B cell (primary cell): ENCODE data around the gene DAB2IP. TPM values are rescaled to one million over a fixed set of nuclear protein-coding genes. Genes with fewer than 3 reads are reported as not detected.

Experiments used
- ATAC-seq: fragments of 200-7000 bp; cut with Tn5 transposase; one replicate; pipeline ENCODE4 v1.10.0; 2021; ENCODE audit warnings: low read depth, mild to moderate bottlenecking, moderate number of reproducible peaks, moderate library complexity
- CTCF ChIA-PET: fragments of 350-600 bp; sonication (Branson Sonifier 250); formaldehyde crosslinking; loops from one replicate; lab custom pipeline; 2021; ENCODE audit warnings: antibody characterized with exemption, inconsistent platforms; lab: Charles Lee
- POLR2A ChIA-PET: fragments of 350-600 bp; sonication (Branson Sonifier 250); formaldehyde crosslinking; loops from one replicate; lab custom pipeline; 2021; ENCODE audit warnings: antibody characterized with exemption; lab: Charles Lee
- DNase-seq: peaks from one replicate; pipeline ENCODE4 v3.0.0; 2013
- H2AFZ ChIP-seq: 2 replicates; pipeline ENCODE4 v1.6.1; 2012; ENCODE audit warnings: mild to moderate bottlenecking, low read depth, low read length; ENCODE audit not compliant: insufficient read depth, poor library complexity, severe bottlenecking
- H3K27ac ChIP-seq, 2 donors: 1 replicate in 1 of 2; 2 replicates in 1 of 2; pipeline ENCODE4 v1.5.1; 2012 to 2013; ENCODE audit warnings: low read length in 2 of 2, mild to moderate bottlenecking in 2 of 2, moderate library complexity in 1 of 2
- H3K27me3 ChIP-seq, 4 experiments: fragments of 200-600 bp in 1 of 4; sonication (generic) in 1 of 4; replicated peaks in 1 of 4; 1 replicate in 2 of 4; 2 replicates in 2 of 4; pipeline versions ENCODE4 v1.6.1 to v1.7.0; 2013 to 2016; ENCODE audit warnings: low read length in 3 of 4, mild to moderate bottlenecking in 2 of 4, mixed read lengths in 1 of 4, moderate library complexity in 1 of 4; ENCODE audit not compliant: insufficient read depth in 4 of 4, control insufficient read depth in 3 of 4; ENCODE audit errors: control extremely low read depth in 1 of 4
- H3K36me3 ChIP-seq, 2 experiments: replicated peaks in 1 of 2; 1 replicate in 1 of 2; 2 replicates in 1 of 2; pipeline versions ENCODE4 v1.6.1 to v1.7.1; 2013; ENCODE audit warnings: low read length in 1 of 2; ENCODE audit not compliant: insufficient read depth in 2 of 2, control insufficient read depth in 1 of 2; ENCODE audit errors: control extremely low read depth in 1 of 2, extremely low read depth in 1 of 2
- H3K4me1 ChIP-seq, 2 donors: fragments of 200-600 bp in 1 of 2; sonication (generic) in 1 of 2; 1 replicate in 1 of 2; 2 replicates in 1 of 2; pipeline versions ENCODE4 v1.5.1 to v1.6.1; 2013 to 2017; ENCODE audit warnings: low read length in 2 of 2; ENCODE audit not compliant: control insufficient read depth in 2 of 2, insufficient read depth in 2 of 2
- H3K4me2 ChIP-seq: replicated peaks from 2 replicates; pipeline ENCODE3; 2012; ENCODE audit warnings: mild to moderate bottlenecking, low read depth, low read length; ENCODE audit not compliant: poor library complexity, severe bottlenecking
- H3K4me3 ChIP-seq, 5 experiments: fragments of 200-600 bp in 1 of 5; sonication (generic) in 1 of 5; 1 replicate in 3 of 5; 2 replicates in 2 of 5; pipeline versions ENCODE4 v1.5.1 to v1.7.0; 2011 to 2016; ENCODE audit warnings: low read length in 4 of 5, mild to moderate bottlenecking in 4 of 5, low read depth in 2 of 5, control low read depth in 1 of 5, moderate library complexity in 1 of 5; ENCODE audit not compliant: insufficient read depth in 1 of 5; ENCODE audit errors: control extremely low read depth in 1 of 5, extremely low read depth in 1 of 5
- H3K79me2 ChIP-seq: fragments of 200-600 bp; sonication (generic); one replicate; pipeline ENCODE4 v1.6.0; 2016; ENCODE audit warnings: low read length; ENCODE audit not compliant: control insufficient read depth, insufficient read depth
- H3K9ac ChIP-seq: fragments of 200-600 bp; sonication (generic); 2 replicates; pipeline ENCODE4 v1.6.1; 2017; ENCODE audit warnings: mild to moderate bottlenecking, low read length, moderate library complexity
- H3K9me3 ChIP-seq, 3 donors: one replicate each; pipeline versions ENCODE4 v1.6.1 to v1.7.1; 2013; ENCODE audit warnings: low read length in 2 of 3; ENCODE audit not compliant: control insufficient read depth in 2 of 3, insufficient read depth in 1 of 3; ENCODE audit errors: control extremely low read depth in 1 of 3
- H4K20me1 ChIP-seq: 2 replicates; pipeline ENCODE4 v1.6.0; 2012; ENCODE audit warnings: mild to moderate bottlenecking, low read length; ENCODE audit not compliant: insufficient read depth, control insufficient read depth, poor library complexity, severe bottlenecking
- H3K27ac Mint-ChIP-seq: one replicate; pipeline ENCODE4 v1.8.0; 2021; ENCODE audit warnings: mixed read lengths
- H3K27me3 Mint-ChIP-seq: one replicate; pipeline ENCODE4 v1.8.0; 2021; ENCODE audit warnings: mixed read lengths
- H3K4me1 Mint-ChIP-seq: one replicate; pipeline ENCODE4 v1.8.0; 2021; ENCODE audit warnings: mixed read lengths
- H3K4me3 Mint-ChIP-seq: one replicate; pipeline ENCODE4 v1.8.0; 2021; ENCODE audit warnings: mixed read lengths
- H3K9me3 Mint-ChIP-seq: one replicate; pipeline ENCODE4 v1.8.0; 2022; ENCODE audit warnings: mixed read lengths; ENCODE audit not compliant: insufficient read depth
- EZH2 ChIP-seq: IDR thresholded peaks from 2 replicates; pipeline ENCODE4 v1.6.1; 2012; ENCODE audit warnings: borderline replicate concordance, low read depth, mild to moderate bottlenecking, moderate library complexity, low read length; ENCODE audit not compliant: insufficient read depth, poor library complexity, severe bottlenecking
- WGBS: methylation state at CpG from one replicate; pipeline ENCODE4 v1.1.5; 2013; ENCODE audit warnings: missing lambda C conversion rate; ENCODE audit not compliant: insufficient coverage; 5-methylcytosine and 5-hydroxymethylcytosine counted together
- intact Hi-C: fragments of 100-400 bp; cut with micrococcal nuclease; formaldehyde crosslinking; loops from one replicate; pipeline ENCODE4 v1.10.0; 2022
- polyA plus RNA-seq: library from polyadenylated mRNA; depleted of rRNA; stranded (reverse); fragments of >200 nt; gene quantifications from 2 replicates; pipeline ENCODE4 v1.2.3, GENCODE V29; 2012
- total RNA-seq, 2 donors: library from RNA; stranded (reverse); fragments of 120-200 nt in 1 of 2; gene quantifications; 1 replicate in 1 of 2; 2 replicates in 1 of 2; pipeline versions ENCODE4 v1.2.3 to v1.2.4, GENCODE V29; 2013 to 2022
- TF ChIP-seq, protein P1 (sequence below): fragments of 200-600 bp; IDR thresholded peaks from one replicate; pipeline ENCODE4 v1.8.0; 2022; ENCODE audit warnings: antibody characterized with exemption, mild to moderate bottlenecking

Gene DAB2IP
- total and polyA plus RNA-seq, 2 donors (not counting 1 experiment from before 2014, with no cell fraction given): 1.1 to 3.9 TPM

DNA sequence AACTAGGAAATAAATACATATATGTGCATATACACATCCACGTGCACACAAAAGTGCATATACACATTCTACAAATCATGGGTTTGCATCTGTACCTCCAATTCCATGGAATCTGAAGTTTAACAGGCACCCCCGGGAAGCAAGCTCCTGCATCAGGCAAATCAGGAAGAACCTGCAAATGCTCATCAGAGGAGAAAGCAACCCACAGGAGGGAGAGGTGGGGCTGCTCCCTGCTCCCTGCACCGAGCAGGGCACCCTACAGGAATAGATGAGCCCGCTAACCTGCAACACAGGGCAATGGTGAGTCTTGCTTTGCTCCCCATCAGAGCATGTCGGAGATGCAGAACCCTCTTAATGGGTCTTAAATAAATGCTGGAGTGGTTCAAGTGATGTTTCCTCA, 151.3 kb downstream of the DAB2IP start:
- H3K4me2 ChIP-seq: no peak overlapping the region
- ChIA-PET POLR2A (no interaction called here), CTCF (no interaction called here)
- ATAC-seq (no peak), DNase-seq (no peak)
- no peaks in the 10 kb centered on the region for H3K36me3 ChIP-seq
- no peak overlapping the region for H3K4me3 Mint-ChIP-seq
- H4K20me1 ChIP-seq: no peaks in the 10 kb centered on the region
- no peak overlapping the region for H2AFZ ChIP-seq
- intact Hi-C loops: no loop called here
- H3K9me3 ChIP-seq: peaks cover 0 to 4% (median 0%) of the 10 kb centered on the region in 3 donors
- TF ChIP-seq, protein P1, sequence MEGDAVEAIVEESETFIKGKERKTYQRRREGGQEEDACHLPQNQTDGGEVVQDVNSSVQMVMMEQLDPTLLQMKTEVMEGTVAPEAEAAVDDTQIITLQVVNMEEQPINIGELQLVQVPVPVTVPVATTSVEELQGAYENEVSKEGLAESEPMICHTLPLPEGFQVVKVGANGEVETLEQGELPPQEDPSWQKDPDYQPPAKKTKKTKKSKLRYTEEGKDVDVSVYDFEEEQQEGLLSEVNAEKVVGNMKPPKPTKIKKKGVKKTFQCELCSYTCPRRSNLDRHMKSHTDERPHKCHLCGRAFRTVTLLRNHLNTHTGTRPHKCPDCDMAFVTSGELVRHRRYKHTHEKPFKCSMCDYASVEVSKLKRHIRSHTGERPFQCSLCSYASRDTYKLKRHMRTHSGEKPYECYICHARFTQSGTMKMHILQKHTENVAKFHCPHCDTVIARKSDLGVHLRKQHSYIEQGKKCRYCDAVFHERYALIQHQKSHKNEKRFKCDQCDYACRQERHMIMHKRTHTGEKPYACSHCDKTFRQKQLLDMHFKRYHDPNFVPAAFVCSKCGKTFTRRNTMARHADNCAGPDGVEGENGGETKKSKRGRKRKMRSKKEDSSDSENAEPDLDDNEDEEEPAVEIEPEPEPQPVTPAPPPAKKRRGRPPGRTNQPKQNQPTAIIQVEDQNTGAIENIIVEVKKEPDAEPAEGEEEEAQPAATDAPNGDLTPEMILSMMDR: no peak
- TF ChIP-seq EZH2: no peak
- H3K27me3 Mint-ChIP-seq: peaks cover 21% of the 10 kb centered on the region
- H3K27ac ChIP-seq: no peak overlapping the region
- no peaks in the 10 kb centered on the region for H3K79me2 ChIP-seq
- peaks cover 0 to 4% (median 0%) of the 10 kb centered on the region in 4 experiments for H3K27me3 ChIP-seq
- H3K4me1 Mint-ChIP-seq: no peaks in the 10 kb centered on the region
- H3K9me3 Mint-ChIP-seq: peaks cover 7% of the 10 kb centered on the region
- no peak overlapping the region for H3K9ac ChIP-seq
- no peak overlapping the region for H3K4me3 ChIP-seq
- no peaks in the 10 kb centered on the region for H3K4me1 ChIP-seq
- H3K27ac Mint-ChIP-seq: no peak overlapping the region
- 92% methylated on average over 4 of the region's 5 CpGs for WGBS

- no peaks in the 10 kb centered on the region for H3K79me2 ChIP-seq
- H4K20me1 ChIP-seq: no peaks in the 10 kb centered on the region
- Mint-ChIP-seq H3K27me3 (peaks cover 8% of the 10 kb centered on the region), H3K9me3 (peaks cover 7% of the 10 kb centered on the region), H3K27ac (no peak overlapping the region), H3K4me3 (no peak overlapping the region), H3K4me1 (no peaks in the 10 kb centered on the region)
- ATAC-seq (no peak), DNase-seq (no peak)
- no peak overlapping the region for H3K27ac ChIP-seq
- POLR2A ChIA-PET: no interaction called here
- H3K9ac ChIP-seq: no peak overlapping the region
- no peak overlapping the region for H2AFZ ChIP-seq
- intact Hi-C loops: no loop called here
- H3K36me3 ChIP-seq: no peaks in the 10 kb centered on the region
- 65% methylated on average over 10 of the region's 12 CpGs for WGBS
- peaks cover 0 to 4% (median 0%) of the 10 kb centered on the region in 3 donors for H3K9me3 ChIP-seq
- TF ChIP-seq EZH2: no peak
- TF ChIP-seq, protein P1: no peak
- H3K4me2 ChIP-seq: no peak overlapping the region
- CTCF ChIA-PET: no interaction called here
- peaks cover 0 to 4% (median 0%) of the 10 kb centered on the region in 4 experiments for H3K27me3 ChIP-seq
- no peak overlapping the region for H3K4me3 ChIP-seq
- no peaks in the 10 kb centered on the region for H3K4me1 ChIP-seq
Measured at GRCh38 chr9:121807069-121807822, 155.8 kb downstream of the DAB2IP start.
